MCF 10A (cell line): ENCODE data around the gene GSTT2. TPM values are rescaled to one million over a fixed set of nuclear protein-coding genes. Genes with fewer than 3 reads are reported as not detected.

Experiments
- BruUV-seq: library from RNA; stranded (reverse); fragments of 400-500 nt; replicated peaks from 2 replicates; lab custom pipeline; 2021; lab: Mats Ljungman, UMichigan
- CTCF ChIA-PET: fragments of 300-600 bp; sonication (Branson Sonifier 250); formaldehyde crosslinking; extraction: SDS; loops from one replicate; lab custom pipeline; 2021; ENCODE audit warnings: antibody characterized with exemption, inconsistent platforms; lab: Yijun Ruan, JAX
- POLR2A ChIA-PET: fragments of 300-600, 350-650 bp; sonication (Branson Sonifier 250); formaldehyde crosslinking; extraction: SDS; loops from one replicate; lab custom pipeline; 2020; ENCODE audit warnings: antibody characterized with exemption, inconsistent platforms; lab: Yijun Ruan, JAX
- DNase-seq: peaks from one replicate; pipeline ENCODE4 v3.0.0-alpha.2; 2018; ENCODE audit not compliant: unreplicated experiment
- H3K27ac Mint-ChIP-seq: one replicate; pipeline ENCODE4 v1.8.0; 2022; ENCODE audit warnings: mild to moderate bottlenecking, low read depth, mixed read lengths; ENCODE audit not compliant: unreplicated experiment
- H3K27me3 Mint-ChIP-seq: one replicate; pipeline ENCODE4 v1.8.0; 2022; ENCODE audit warnings: mixed read lengths; ENCODE audit not compliant: insufficient read depth, unreplicated experiment
- H3K36me3 Mint-ChIP-seq: one replicate; pipeline ENCODE4 v1.8.0; 2022; ENCODE audit warnings: mild to moderate bottlenecking, moderate library complexity, mixed read lengths; ENCODE audit not compliant: insufficient read depth, unreplicated experiment
- H3K4me1 Mint-ChIP-seq: one replicate; pipeline ENCODE4 v1.8.0; 2022; ENCODE audit warnings: mixed read lengths; ENCODE audit not compliant: insufficient read depth, unreplicated experiment
- H3K4me3 Mint-ChIP-seq: one replicate; pipeline ENCODE4 v1.8.0; 2022; ENCODE audit warnings: mild to moderate bottlenecking, moderate library complexity, mixed read lengths; ENCODE audit not compliant: unreplicated experiment
- H3K9me3 Mint-ChIP-seq: one replicate; pipeline ENCODE4 v1.8.0; 2022; ENCODE audit warnings: mixed read lengths; ENCODE audit not compliant: unreplicated experiment
- CTCF ChIP-seq: fragments of 200-600 bp; IDR thresholded peaks from one replicate; pipeline ENCODE4 v1.8.0; 2022; ENCODE audit warnings: antibody characterized with exemption, mild to moderate bottlenecking; ENCODE audit not compliant: unreplicated experiment
- intact Hi-C: fragments of 100-400 bp; cut with micrococcal nuclease; formaldehyde crosslinking; loops from 2 replicates; pipeline ENCODE4 v1.14.1; 2022
- total RNA-seq: library from RNA; stranded (reverse); gene quantifications from 2 replicates; pipeline ENCODE4 v1.2.3, GENCODE V29; 2022

Gene GSTT2
- total RNA-seq, 1 experiment from 2014 or later: not detected

- POLR2A ChIA-PET: no interaction called here
- intact Hi-C loops: no loop called here
- Mint-ChIP-seq H3K27ac (no peak overlapping the region), H3K4me3 (no peak overlapping the region), H3K4me1 (no peaks in the 10 kb centered on the region), H3K27me3 (no peaks in the 10 kb centered on the region), H3K9me3 (peaks cover 8% of the 10 kb centered on the region), H3K36me3 (peaks cover 14% of the 10 kb centered on the region)
- BruUV-seq: no TSS peak
- no peak for TF ChIP-seq CTCF
- CTCF ChIA-PET: no interaction called here
- no peak for DNase-seq
Observed at GRCh38 chr22:24021304-24021703, 41.4 kb downstream of the GSTT2 start.

- intact Hi-C loops: no loop called here
- Mint-ChIP-seq H3K4me1 (no peaks in the 10 kb centered on the region), H3K27ac (no peak overlapping the region), H3K4me3 (no peak overlapping the region), H3K27me3 (no peaks in the 10 kb centered on the region), H3K9me3 (peaks cover 8% of the 10 kb centered on the region), H3K36me3 (peaks cover 5% of the 10 kb centered on the region)
- ChIA-PET POLR2A (no interaction called here), CTCF (no interaction called here)
- no peak for DNase-seq
- TF ChIP-seq CTCF: no peak
- BruUV-seq: no TSS peak
Observed at GRCh38 chr22:24023204-24023789, 43.4 kb downstream of the GSTT2 start.

- Mint-ChIP-seq H3K4me1 (no peaks in the 10 kb centered on the region), H3K4me3 (no peak overlapping the region), H3K9me3 (peaks cover 8% of the 10 kb centered on the region), H3K27ac (no peak overlapping the region), H3K36me3 (peaks cover 5% of the 10 kb centered on the region), H3K27me3 (no peaks in the 10 kb centered on the region)
- ChIA-PET CTCF (no interaction called here), POLR2A (no interaction called here)
- intact Hi-C loops: no loop called here
- BruUV-seq: no TSS peak
- DNase-seq: no peak
- TF ChIP-seq CTCF: no peak
Observed at GRCh38 chr22:24024354-24024753, 44.4 kb downstream of the GSTT2 start.

GRCh38 chr22:24025475-24025874 is 45.5 kb downstream of the GSTT2 start:
- intact Hi-C loops: no loop called here
- DNase-seq: no peak
- H3K9me3 Mint-ChIP-seq: peaks cover 8% of the 10 kb centered on the region
- no peaks in the 10 kb centered on the region for H3K27me3 Mint-ChIP-seq
- no peak overlapping the region for H3K27ac Mint-ChIP-seq
- POLR2A ChIA-PET: interaction anchor here (1.3 to 2.2 kb wide), 2 partner anchors 10 to 15 kb away, joined by 4 to 9 read pairs; partner anchors contain the start of gene CABIN1
- CTCF ChIA-PET: no interaction called here
- no peak for TF ChIP-seq CTCF
- no TSS peak for BruUV-seq
- no peak overlapping the region for H3K4me3 Mint-ChIP-seq
- peaks cover 5% of the 10 kb centered on the region for H3K36me3 Mint-ChIP-seq
- H3K4me1 Mint-ChIP-seq: no peaks in the 10 kb centered on the region
